Measurements from ENCODE around the gene SLC26A11. TPM values are rescaled to one million over a fixed set of nuclear protein-coding genes. Genes with fewer than 3 reads are reported as not detected.
A peak's percentile ranks its signal among the peaks of the same experiment; 100 is the strongest.

The SLC26A11 gene
- total and polyA plus RNA-seq, 2 of the 13 experiments (the other 11 are each of a cell fraction or from before 2014, with no cell fraction given), result 8.7 to 13.2 TPM

DNA sequence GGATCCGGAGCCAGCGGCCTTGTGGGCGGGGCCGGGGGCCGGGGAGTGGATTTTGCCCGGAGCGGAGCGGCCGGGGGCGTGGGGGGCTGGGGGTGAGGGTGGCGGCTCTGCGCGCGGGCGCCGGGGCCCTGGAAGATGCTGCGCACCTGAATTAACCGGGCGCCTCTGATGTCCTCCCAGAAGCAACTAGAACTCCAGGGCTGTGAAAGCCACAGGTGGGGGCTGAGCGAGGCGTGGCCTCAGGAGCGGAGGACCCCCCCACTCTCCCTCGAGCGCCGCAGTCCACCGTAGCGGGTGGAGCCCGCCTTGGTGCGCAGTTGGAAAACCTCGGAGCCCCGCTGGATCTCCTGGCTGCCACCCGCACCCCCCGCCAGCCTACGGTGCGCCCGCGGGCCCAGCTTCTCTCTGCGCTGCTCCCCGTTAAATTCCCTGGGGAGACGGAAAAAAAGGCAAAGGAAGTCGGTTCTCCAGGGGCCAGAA lies 549 bp downstream of the SLC26A11 start (continued):
- no peak for TF ChIP-seq RERE (CRISPR knock-in tag; IDR thresholded peaks at IDR 0.05; ENCODE audit: low read depth)
- TF ChIP-seq, protein P1, sequence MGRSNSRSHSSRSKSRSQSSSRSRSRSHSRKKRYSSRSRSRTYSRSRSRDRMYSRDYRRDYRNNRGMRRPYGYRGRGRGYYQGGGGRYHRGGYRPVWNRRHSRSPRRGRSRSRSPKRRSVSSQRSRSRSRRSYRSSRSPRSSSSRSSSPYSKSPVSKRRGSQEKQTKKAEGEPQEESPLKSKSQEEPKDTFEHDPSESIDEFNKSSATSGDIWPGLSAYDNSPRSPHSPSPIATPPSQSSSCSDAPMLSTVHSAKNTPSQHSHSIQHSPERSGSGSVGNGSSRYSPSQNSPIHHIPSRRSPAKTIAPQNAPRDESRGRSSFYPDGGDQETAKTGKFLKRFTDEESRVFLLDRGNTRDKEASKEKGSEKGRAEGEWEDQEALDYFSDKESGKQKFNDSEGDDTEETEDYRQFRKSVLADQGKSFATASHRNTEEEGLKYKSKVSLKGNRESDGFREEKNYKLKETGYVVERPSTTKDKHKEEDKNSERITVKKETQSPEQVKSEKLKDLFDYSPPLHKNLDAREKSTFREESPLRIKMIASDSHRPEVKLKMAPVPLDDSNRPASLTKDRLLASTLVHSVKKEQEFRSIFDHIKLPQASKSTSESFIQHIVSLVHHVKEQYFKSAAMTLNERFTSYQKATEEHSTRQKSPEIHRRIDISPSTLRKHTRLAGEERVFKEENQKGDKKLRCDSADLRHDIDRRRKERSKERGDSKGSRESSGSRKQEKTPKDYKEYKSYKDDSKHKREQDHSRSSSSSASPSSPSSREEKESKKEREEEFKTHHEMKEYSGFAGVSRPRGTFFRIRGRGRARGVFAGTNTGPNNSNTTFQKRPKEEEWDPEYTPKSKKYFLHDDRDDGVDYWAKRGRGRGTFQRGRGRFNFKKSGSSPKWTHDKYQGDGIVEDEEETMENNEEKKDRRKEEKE (IDR thresholded peaks at IDR 0.05), result no peak
- no peak for TF ChIP-seq IRF2 (CRISPR knock-in tag; IDR thresholded peaks at IDR 0.05)
- TF ChIP-seq ZNF780A (CRISPR knock-in tag; IDR thresholded peaks at IDR 0.05), result no peak
- no peak for TF ChIP-seq ZNF576 (CRISPR knock-in tag; IDR thresholded peaks at IDR 0.05)
- peak; percentile 4; the same call in 1 of the 2 replicates for TF ChIP-seq PHF21A (CRISPR knock-in tag; IDR thresholded peaks at IDR 0.05)
- no peak for TF ChIP-seq RFX5 (IDR thresholded peaks at IDR 0.05; ENCODE audit: low read depth, low read length)
- no peak for TF ChIP-seq MTF2 (CRISPR knock-in tag; IDR thresholded peaks at IDR 0.05; ENCODE audit: borderline replicate concordance)
- TF ChIP-seq KDM6A (CRISPR knock-in tag; IDR thresholded peaks at IDR 0.05; ENCODE audit: low read depth), result no peak
- TF ChIP-seq ZNF382 (CRISPR knock-in tag; IDR thresholded peaks at IDR 0.05; ENCODE audit: borderline replicate concordance), result no peak
- TF ChIP-seq, protein P2, sequence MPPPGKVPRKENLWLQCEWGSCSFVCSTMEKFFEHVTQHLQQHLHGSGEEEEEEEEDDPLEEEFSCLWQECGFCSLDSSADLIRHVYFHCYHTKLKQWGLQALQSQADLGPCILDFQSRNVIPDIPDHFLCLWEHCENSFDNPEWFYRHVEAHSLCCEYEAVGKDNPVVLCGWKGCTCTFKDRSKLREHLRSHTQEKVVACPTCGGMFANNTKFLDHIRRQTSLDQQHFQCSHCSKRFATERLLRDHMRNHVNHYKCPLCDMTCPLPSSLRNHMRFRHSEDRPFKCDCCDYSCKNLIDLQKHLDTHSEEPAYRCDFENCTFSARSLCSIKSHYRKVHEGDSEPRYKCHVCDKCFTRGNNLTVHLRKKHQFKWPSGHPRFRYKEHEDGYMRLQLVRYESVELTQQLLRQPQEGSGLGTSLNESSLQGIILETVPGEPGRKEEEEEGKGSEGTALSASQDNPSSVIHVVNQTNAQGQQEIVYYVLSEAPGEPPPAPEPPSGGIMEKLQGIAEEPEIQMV (CRISPR knock-in tag; IDR thresholded peaks at IDR 0.05; ENCODE audit: low read depth), result no peak
- TF ChIP-seq ZNF44 (CRISPR knock-in tag; IDR thresholded peaks at IDR 0.05), result no peak

All from HepG2 (cell line).